Esophagus squamous epithelium (tissue), 4 donors: ENCODE data around the gene TEX264.

Experiments
- CTCF ChIP-seq, 6 experiments: fragments of 450-650 bp in 4 of 6; fragments of 200-600 bp in 2 of 6; sonication (generic) in 2 of 6; IDR thresholded peaks; one replicate each; pipeline ENCODE4 v1.5.1; 2016 to 2019; ENCODE audit warnings: antibody characterized with exemption in 6 of 6, mild to moderate bottlenecking in 4 of 6, moderate library complexity in 4 of 6
- POLR2A ChIP-seq, 4 donors: fragments of 450-650 bp; IDR thresholded peaks; one replicate each; pipeline ENCODE4 v1.6.1; 2017; ENCODE audit warnings: antibody characterized with exemption in 4 of 4, mild to moderate bottlenecking in 4 of 4, moderate library complexity in 3 of 4

GRCh38 chr3:51682526-51682925, 11.5 kb downstream of the TEX264 start:
- TF ChIP-seq CTCF (IDR thresholded peaks at IDR 0.05) (no peak), POLR2A (IDR thresholded peaks at IDR 0.05) (no peak)
